Colonic mucosa (tissue), 4 donors: ENCODE data around the gene ARL14. TPM values are rescaled to one million over a fixed set of nuclear protein-coding genes. Genes with fewer than 3 reads are reported as not detected.

Experiments
- DNase-seq: peaks from one replicate; pipeline ENCODE4 v3.0.0-alpha.2; 2020
- H3K27ac ChIP-seq: fragments of 200-600 bp; one replicate; pipeline ENCODE4 v1.8.0; 2021
- H3K27me3 ChIP-seq: fragments of 200-600 bp; one replicate; pipeline ENCODE4 v1.8.0; 2021
- H3K36me3 ChIP-seq: fragments of 200-600 bp; one replicate; pipeline ENCODE4 v1.8.0; 2021
- H3K4me1 ChIP-seq: fragments of 200-600 bp; one replicate; pipeline ENCODE4 v1.8.0; 2021; ENCODE audit warnings: mild to moderate bottlenecking
- H3K4me3 ChIP-seq: fragments of 200-600 bp; one replicate; pipeline ENCODE4 v1.8.0; 2021
- H3K9ac ChIP-seq, 2 donors: one replicate each; pipeline ENCODE4 v1.7.0; 2013; ENCODE audit warnings: control low read depth in 2 of 2, low read depth in 2 of 2, low read length in 2 of 2
- H3K9me3 ChIP-seq: fragments of 200-600 bp; one replicate; pipeline ENCODE4 v1.8.0; 2021
- CTCF ChIP-seq: fragments of 200-600 bp; IDR thresholded peaks from one replicate; pipeline ENCODE4 v1.8.0; 2022; ENCODE audit warnings: antibody characterized with exemption, mild to moderate bottlenecking
- intact Hi-C: fragments of 100-400 bp; cut with DNase I; formaldehyde crosslinking; loops from one replicate; pipeline ENCODE4 v1.14.1; 2022
- total RNA-seq, 2 donors: library from RNA; stranded (reverse); fragmentation: NEBNext Ultra II Directional in 1 of 2; extraction: Animal tissue kit (Norgen Biotek cat#: 25700) in 1 of 2; gene quantifications; one replicate each; pipeline ENCODE4 v1.2.1, GENCODE V29; 2021
- donor health status: healthy.
- donor health status: DM: no; HTN: no; CAD: no.
- donor health status: DM: no; HTN: no; CAD: no.

Gene ARL14
- total RNA-seq, 2 donors from 2014 or later: 17.6 to 44.1 TPM

- Histone ChIP-seq H3K27ac (no peak overlapping the region), H3K27me3 (no peaks in the 10 kb centered on the region), H3K4me3 (no peak overlapping the region), H3K36me3 (no peaks in the 10 kb centered on the region), H3K9ac (no peak overlapping the region), H3K9me3 (no peaks in the 10 kb centered on the region), H3K4me1 (no peaks in the 10 kb centered on the region)
- no peak for TF ChIP-seq CTCF
- intact Hi-C loops: no loop called here
- no peak for DNase-seq
These were observed 17.4 kb downstream of the ARL14 start for GRCh38 chr3:160694345-160694744.

- intact Hi-C loops: no loop called here
- no peak for DNase-seq
These were observed 18.0 kb downstream of the ARL14 start for GRCh38 chr3:160695003-160695402.

GRCh38 chr3:160695915-160696327 is 19.0 kb downstream of the ARL14 start:
- intact Hi-C loops: no loop called here
- no peaks in the 10 kb centered on the region for H3K4me1 ChIP-seq
- TF ChIP-seq CTCF: no peak
- no peak overlapping the region for H3K27ac ChIP-seq
- no peak for DNase-seq
- H3K9ac ChIP-seq: no peak overlapping the region
- H3K9me3 ChIP-seq: no peaks in the 10 kb centered on the region
- H3K27me3 ChIP-seq: no peaks in the 10 kb centered on the region
- no peaks in the 10 kb centered on the region for H3K36me3 ChIP-seq
- no peak overlapping the region for H3K4me3 ChIP-seq

More at GRCh38 chr3:160695003-160695402, 18.0 kb downstream of the ARL14 start:
- Histone ChIP-seq H3K9ac (no peak overlapping the region), H3K4me3 (no peak overlapping the region), H3K36me3 (no peaks in the 10 kb centered on the region), H3K27me3 (no peaks in the 10 kb centered on the region), H3K4me1 (no peaks in the 10 kb centered on the region), H3K27ac (no peak overlapping the region), H3K9me3 (no peaks in the 10 kb centered on the region)
- no peak for TF ChIP-seq CTCF

GRCh38 chr3:160697637-160698380 is 20.8 kb downstream of the ARL14 start:
- H3K4me1 ChIP-seq: no peaks in the 10 kb centered on the region
- H3K27me3 ChIP-seq: no peaks in the 10 kb centered on the region
- H3K36me3 ChIP-seq: no peaks in the 10 kb centered on the region
- H3K4me3 ChIP-seq: no peak overlapping the region
- no peak for DNase-seq
- no peak overlapping the region for H3K27ac ChIP-seq
- intact Hi-C loops: no loop called here
- no peaks in the 10 kb centered on the region for H3K9me3 ChIP-seq
- TF ChIP-seq CTCF: no peak
- no peak overlapping the region for H3K9ac ChIP-seq

GRCh38 chr3:160698599-160699195 is 21.7 kb downstream of the ARL14 start:
- Histone ChIP-seq H3K4me1 (no peaks in the 10 kb centered on the region), H3K9me3 (no peaks in the 10 kb centered on the region), H3K27ac (no peak overlapping the region), H3K9ac (no peak overlapping the region), H3K27me3 (no peaks in the 10 kb centered on the region), H3K36me3 (no peaks in the 10 kb centered on the region), H3K4me3 (no peak overlapping the region)
- no peak for DNase-seq
- no peak for TF ChIP-seq CTCF
- intact Hi-C loops: no loop called here
